Fibroblast of villous mesenchyme (primary cell): ENCODE results near the gene MAGI2. TPM values are rescaled to one million over a fixed set of nuclear protein-coding genes. Genes with fewer than 3 reads are reported as not detected.

Source experiments
- DNase-seq: peaks from one replicate; pipeline ENCODE4 v3.0.0-alpha.2; 2010; ENCODE audit warnings: low read depth
- H3K4me3 ChIP-seq: 2 replicates; pipeline ENCODE4 v1.5.1; 2011; ENCODE audit warnings: low read depth, mild to moderate bottlenecking, low read length
- total RNA-seq: library from RNA; depleted of rRNA; stranded (reverse); fragments of >200 nt; gene quantifications from 2 replicates; pipeline ENCODE4 v1.2.3, GENCODE V29; 2012
- TF ChIP-seq, protein P1 (sequence below): IDR thresholded peaks from 2 replicates; pipeline ENCODE4 v1.5.1; 2012; ENCODE audit warnings: low read depth, mild to moderate bottlenecking, low read length; ENCODE audit not compliant: insufficient read depth

MAGI2 gene
- total RNA-seq, 1 donor = 24.6 TPM

DNA sequence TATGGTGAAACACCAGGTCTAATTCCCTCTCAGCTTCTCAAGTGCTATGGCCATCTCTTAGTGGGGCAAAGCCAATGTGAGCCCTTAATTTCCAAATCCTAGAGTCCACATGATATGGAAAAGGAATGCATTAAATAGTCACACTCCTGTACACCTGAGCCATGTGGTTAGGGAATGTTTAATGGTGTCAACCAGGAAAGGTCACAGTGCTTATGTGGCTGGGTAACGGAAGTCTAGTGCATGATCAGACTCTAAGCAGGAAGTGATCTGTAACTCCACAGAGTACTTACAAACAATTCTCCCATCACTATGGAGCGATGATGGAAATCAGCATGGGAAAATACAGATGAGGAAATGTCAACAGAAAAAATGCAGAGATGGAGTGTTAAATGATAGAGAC is 148.8 kb downstream of the MAGI2 start:
- DNase-seq = no peak
- no peak overlapping the region for H3K4me3 ChIP-seq
- TF ChIP-seq, protein P1, sequence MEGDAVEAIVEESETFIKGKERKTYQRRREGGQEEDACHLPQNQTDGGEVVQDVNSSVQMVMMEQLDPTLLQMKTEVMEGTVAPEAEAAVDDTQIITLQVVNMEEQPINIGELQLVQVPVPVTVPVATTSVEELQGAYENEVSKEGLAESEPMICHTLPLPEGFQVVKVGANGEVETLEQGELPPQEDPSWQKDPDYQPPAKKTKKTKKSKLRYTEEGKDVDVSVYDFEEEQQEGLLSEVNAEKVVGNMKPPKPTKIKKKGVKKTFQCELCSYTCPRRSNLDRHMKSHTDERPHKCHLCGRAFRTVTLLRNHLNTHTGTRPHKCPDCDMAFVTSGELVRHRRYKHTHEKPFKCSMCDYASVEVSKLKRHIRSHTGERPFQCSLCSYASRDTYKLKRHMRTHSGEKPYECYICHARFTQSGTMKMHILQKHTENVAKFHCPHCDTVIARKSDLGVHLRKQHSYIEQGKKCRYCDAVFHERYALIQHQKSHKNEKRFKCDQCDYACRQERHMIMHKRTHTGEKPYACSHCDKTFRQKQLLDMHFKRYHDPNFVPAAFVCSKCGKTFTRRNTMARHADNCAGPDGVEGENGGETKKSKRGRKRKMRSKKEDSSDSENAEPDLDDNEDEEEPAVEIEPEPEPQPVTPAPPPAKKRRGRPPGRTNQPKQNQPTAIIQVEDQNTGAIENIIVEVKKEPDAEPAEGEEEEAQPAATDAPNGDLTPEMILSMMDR = no peak

DNA sequence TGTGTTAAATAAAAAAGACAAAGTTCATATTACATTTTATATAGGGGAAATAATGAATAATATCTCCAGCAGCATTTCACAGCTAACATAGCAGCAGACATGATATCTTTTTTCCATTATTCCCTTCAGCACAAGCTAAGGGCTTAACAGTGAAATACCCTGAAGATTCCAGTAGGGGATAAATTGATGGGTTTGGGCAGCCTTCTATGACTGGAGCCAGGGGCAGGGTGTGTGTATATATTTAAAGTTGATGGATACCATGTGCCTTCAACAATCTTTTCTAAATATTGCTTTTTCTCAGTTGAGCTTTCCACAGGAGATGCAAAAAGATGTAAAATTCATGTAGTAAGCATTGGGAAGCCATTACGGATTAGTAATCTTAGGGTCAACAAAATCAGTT is 151.2 kb downstream of the MAGI2 start:
- TF ChIP-seq, protein P1 = no peak
- DNase-seq = no peak
- no peak overlapping the region for H3K4me3 ChIP-seq

- no peak overlapping the region for H3K4me3 ChIP-seq
- no peak for DNase-seq
- TF ChIP-seq, protein P1 = no peak
Observed at GRCh38 chr7:79301419-79301818, 152.0 kb downstream of the MAGI2 start.

- H3K4me3 ChIP-seq = no peak overlapping the region
- DNase-seq = no peak
- TF ChIP-seq, protein P1 = no peak
Observed at GRCh38 chr7:79300573-79300972, 152.9 kb downstream of the MAGI2 start.

- TF ChIP-seq, protein P1 = peak; percentile 87
- peak; percentile 78 for DNase-seq
- H3K4me3 ChIP-seq = no peak overlapping the region
Observed at GRCh38 chr7:79298145-79298760, 155.2 kb downstream of the MAGI2 start.

- no peak for DNase-seq
- no peak overlapping the region for H3K4me3 ChIP-seq
- TF ChIP-seq, protein P1 = no peak
Observed at GRCh38 chr7:79296553-79297320, 156.7 kb downstream of the MAGI2 start.
